ENCODE results near the gene SELENOI.

GRCh38 chr2:26384183-26384582, 38.2 kb downstream of the SELENOI start:
- no peak for TF ChIP-seq CTCF (IDR thresholded peaks at IDR 0.05)
- no peak for TF ChIP-seq EZH2 (IDR thresholded peaks at IDR 0.05)
- TF ChIP-seq EZH2phosphoT487 (IDR thresholded peaks at IDR 0.05): no peak
